ENCODE measurements around the gene DIO2.

DIO2 gene

GRCh38 chr14:80186301-80186800, 25.0 kb downstream of the DIO2 start:
- in situ Hi-C loops (cut with HindIII; ENCODE audit: low pct_ligation_motif_present, low pct_unique_long_range_greater_than_20kb, low sequenced_read_pairs) = no loop called here
- no peak for DNase-seq

- in situ Hi-C loops (cut with HindIII; ENCODE audit: low pct_ligation_motif_present, low pct_unique_long_range_greater_than_20kb, low sequenced_read_pairs) = no loop called here
- DNase-seq = no peak
These were observed 34.4 kb downstream of the DIO2 start for GRCh38 chr14:80176893-80177292.

- DNase-seq = no peak
- in situ Hi-C loops (cut with HindIII; ENCODE audit: low pct_ligation_motif_present, low pct_unique_long_range_greater_than_20kb, low sequenced_read_pairs) = no loop called here
These were observed 38.8 kb downstream of the DIO2 start for GRCh38 chr14:80172375-80173051.

- DNase-seq = no peak
- in situ Hi-C loops (cut with HindIII; ENCODE audit: low pct_ligation_motif_present, low pct_unique_long_range_greater_than_20kb, low sequenced_read_pairs) = no loop called here
These were observed 43.4 kb downstream of the DIO2 start for GRCh38 chr14:80167793-80168448.

GRCh38 chr14:80164991-80165721, 46.1 kb downstream of the DIO2 start:
- in situ Hi-C loops (cut with HindIII; ENCODE audit: low pct_ligation_motif_present, low pct_unique_long_range_greater_than_20kb, low sequenced_read_pairs) = no loop called here
- no peak for DNase-seq

GRCh38 chr14:80152763-80153162, 58.5 kb downstream of the DIO2 start:
- in situ Hi-C loops (cut with HindIII; ENCODE audit: low pct_ligation_motif_present, low pct_unique_long_range_greater_than_20kb, low sequenced_read_pairs) = no loop called here
- no peak for DNase-seq

GRCh38 chr14:80152166-80152565, 59.1 kb downstream of the DIO2 start:
- in situ Hi-C loops (cut with HindIII; ENCODE audit: low pct_ligation_motif_present, low pct_unique_long_range_greater_than_20kb, low sequenced_read_pairs) = no loop called here

GRCh38 chr14:80150301-80150700, 61.0 kb downstream of the DIO2 start:
- in situ Hi-C loops (cut with HindIII; ENCODE audit: low pct_ligation_motif_present, low pct_unique_long_range_greater_than_20kb, low sequenced_read_pairs) = no loop called here
- DNase-seq = no peak

More at GRCh38 chr14:80152166-80152565, 59.1 kb downstream of the DIO2 start:
- DNase-seq = no peak
